ENCODE results near the gene BHLHE41. TPM values are rescaled to one million over a fixed set of nuclear protein-coding genes. Genes with fewer than 3 reads are reported as not detected.

BHLHE41 gene
- total and polyA plus RNA-seq, 2 experiments from 2014 or later: 1.6 to 3.6 TPM

- Histone ChIP-seq H3K4me3 (no peak overlapping the region), H3K9me3 (ENCODE audit: low read depth) (no peaks in the 10 kb centered on the region), H3K27me3 (no peaks in the 10 kb centered on the region), H2AFZ (no peak overlapping the region), H3K4me1 (ENCODE audit: insufficient read depth) (no peaks in the 10 kb centered on the region), H3K4me2 (no peak overlapping the region), H3K9me2 (replicated peaks; ENCODE audit: insufficient read depth) (no peaks in the 10 kb centered on the region), H3K27ac (no peak overlapping the region), H3K36me3 (replicated peaks; ENCODE audit: insufficient read depth, low read depth) (no peaks in the 10 kb centered on the region), H3K79me2 (no peaks in the 10 kb centered on the region), H4K20me1 (ENCODE audit: insufficient read depth, poor library complexity, severe bottlenecking) (no peaks in the 10 kb centered on the region)
- 92% methylated on average over 4 of the region's 4 CpGs for WGBS (ENCODE audit: low lambda C conversion rate, missing lambda C conversion rate)
- TF ChIP-seq EZH2 (IDR thresholded peaks at IDR 0.05; ENCODE audit: borderline replicate concordance): no peak
- no peak for TF ChIP-seq CTCF (IDR thresholded peaks at IDR 0.05; ENCODE audit: poor library complexity)
- no peak for TF ChIP-seq EZH2phosphoT487 (IDR thresholded peaks at IDR 0.05; ENCODE audit: low read depth, severe bottlenecking, unreplicated experiment)
- no peak for DNase-seq (ENCODE audit: low spot score)
Observed at GRCh38 chr12:26172013-26172412, 47.2 kb upstream of the BHLHE41 start.

GRCh38 chr12:26164118-26164517 lies 39.3 kb upstream of the BHLHE41 start:
- no peak for DNase-seq (ENCODE audit: low spot score)
- H2AFZ ChIP-seq: no peak overlapping the region
- no peaks in the 10 kb centered on the region for H3K9me2 ChIP-seq (replicated peaks; ENCODE audit: insufficient read depth)
- no peaks in the 10 kb centered on the region for H3K36me3 ChIP-seq (replicated peaks; ENCODE audit: insufficient read depth, low read depth)
- no peak overlapping the region for H3K4me3 ChIP-seq
- H3K9me3 ChIP-seq (ENCODE audit: low read depth): no peaks in the 10 kb centered on the region
- 32% methylated on average over 3 of the region's 3 CpGs for WGBS (ENCODE audit: low lambda C conversion rate, missing lambda C conversion rate)
- H3K4me2 ChIP-seq: no peak overlapping the region
- no peaks in the 10 kb centered on the region for H4K20me1 ChIP-seq (ENCODE audit: insufficient read depth, poor library complexity, severe bottlenecking)
- no peak overlapping the region for H3K27ac ChIP-seq
- no peaks in the 10 kb centered on the region for H3K79me2 ChIP-seq
- H3K4me1 ChIP-seq (ENCODE audit: insufficient read depth): no peaks in the 10 kb centered on the region
- no peaks in the 10 kb centered on the region for H3K27me3 ChIP-seq
- TF ChIP-seq CTCF (IDR thresholded peaks at IDR 0.05; ENCODE audit: poor library complexity): no peak
- TF ChIP-seq EZH2 (IDR thresholded peaks at IDR 0.05; ENCODE audit: borderline replicate concordance): no peak
- no peak for TF ChIP-seq EZH2phosphoT487 (IDR thresholded peaks at IDR 0.05; ENCODE audit: low read depth, severe bottlenecking, unreplicated experiment)

- no peaks in the 10 kb centered on the region for H3K27me3 ChIP-seq
- TF ChIP-seq EZH2 (IDR thresholded peaks at IDR 0.05; ENCODE audit: borderline replicate concordance): no peak
- TF ChIP-seq CTCF (IDR thresholded peaks at IDR 0.05; ENCODE audit: poor library complexity): no peak
- no peak for TF ChIP-seq EZH2phosphoT487 (IDR thresholded peaks at IDR 0.05; ENCODE audit: low read depth, severe bottlenecking, unreplicated experiment)
- H3K4me1 ChIP-seq (ENCODE audit: insufficient read depth): no peaks in the 10 kb centered on the region
- no peaks in the 10 kb centered on the region for H3K36me3 ChIP-seq (replicated peaks; ENCODE audit: insufficient read depth, low read depth)
- no peak overlapping the region for H3K27ac ChIP-seq
- H3K4me2 ChIP-seq: no peak overlapping the region
- 78% methylated on average over 4 of the region's 4 CpGs for WGBS (ENCODE audit: low lambda C conversion rate, missing lambda C conversion rate)
- H3K9me3 ChIP-seq (ENCODE audit: low read depth): no peaks in the 10 kb centered on the region
- no peaks in the 10 kb centered on the region for H3K9me2 ChIP-seq (replicated peaks; ENCODE audit: insufficient read depth)
- H2AFZ ChIP-seq: no peak overlapping the region
- DNase-seq (ENCODE audit: low spot score): no peak
- H3K4me3 ChIP-seq: no peak overlapping the region
- H4K20me1 ChIP-seq (ENCODE audit: insufficient read depth, poor library complexity, severe bottlenecking): no peaks in the 10 kb centered on the region
- H3K79me2 ChIP-seq: no peaks in the 10 kb centered on the region
Observed at GRCh38 chr12:26162905-26163304, 38.1 kb upstream of the BHLHE41 start.

GRCh38 chr12:26162174-26162573 lies 37.3 kb upstream of the BHLHE41 start:
- WGBS (ENCODE audit: low lambda C conversion rate, missing lambda C conversion rate): 89% methylated on average over 1 of the region's 1 CpG
- Histone ChIP-seq H3K36me3 (replicated peaks; ENCODE audit: insufficient read depth, low read depth) (no peaks in the 10 kb centered on the region), H4K20me1 (ENCODE audit: insufficient read depth, poor library complexity, severe bottlenecking) (no peaks in the 10 kb centered on the region), H2AFZ (no peak overlapping the region), H3K27ac (no peak overlapping the region), H3K9me3 (ENCODE audit: low read depth) (no peaks in the 10 kb centered on the region), H3K79me2 (no peaks in the 10 kb centered on the region), H3K4me1 (ENCODE audit: insufficient read depth) (no peaks in the 10 kb centered on the region), H3K9me2 (replicated peaks; ENCODE audit: insufficient read depth) (no peaks in the 10 kb centered on the region), H3K27me3 (no peaks in the 10 kb centered on the region), H3K4me2 (no peak overlapping the region), H3K4me3 (no peak overlapping the region)
- DNase-seq (ENCODE audit: low spot score): no peak
- TF ChIP-seq EZH2phosphoT487 (IDR thresholded peaks at IDR 0.05; ENCODE audit: low read depth, severe bottlenecking, unreplicated experiment) (no peak), EZH2 (IDR thresholded peaks at IDR 0.05; ENCODE audit: borderline replicate concordance) (no peak), CTCF (IDR thresholded peaks at IDR 0.05; ENCODE audit: poor library complexity) (no peak)

All from hepatocyte (in vitro differentiated cells).